Choroid plexus epithelial cell (primary cell): Measurements from ENCODE around the gene INCA1.

Source experiments
- DNase-seq: peaks from one replicate; pipeline ENCODE4 v3.0.0-alpha.2; 2010; ENCODE audit warnings: low read depth
- H3K4me3 ChIP-seq: 2 replicates; pipeline ENCODE4 v1.5.1; 2011; ENCODE audit warnings: low read depth, mild to moderate bottlenecking, control low read depth, low read length, moderate library complexity
- CTCF ChIP-seq: conservative IDR thresholded peaks from 2 replicates; pipeline ENCODE4 v1.5.1; 2011; ENCODE audit warnings: low read depth, mild to moderate bottlenecking, control low read depth, inconsistent platforms, low read length, moderate library complexity

Gene INCA1

GRCh38 chr17:4998027-4998731 is 857 bp upstream of the INCA1 start:
- no peak for TF ChIP-seq CTCF
- H3K4me3 ChIP-seq = peak overlapping the region; percentile 82
- peak; percentile 45 for DNase-seq

GRCh38 chr17:4994081-4994595 is 3.2 kb downstream of the INCA1 start:
- TF ChIP-seq CTCF = no peak
- no peak overlapping the region for H3K4me3 ChIP-seq
- no peak for DNase-seq

- no peak for TF ChIP-seq CTCF
- H3K4me3 ChIP-seq = peak overlapping the region; percentile 87
- DNase-seq = peak; percentile 46
These were observed 9.4 kb downstream of the INCA1 start for GRCh38 chr17:4987767-4988567.

- H3K4me3 ChIP-seq = peak within 1 kb of the TSS; percentile 87
- DNase-seq = peak; percentile 50
These were observed 10.2 kb downstream of the INCA1 start, which contains the start of gene CAMTA2 for GRCh38 chr17:4986951-4987766. Gene CAMTA2, minus strand, starts transcription at chr17:4987675. Its CDS starts 1,453 bp downstream, at chr17:4986222.

GRCh38 chr17:4986403-4986802 is 10.9 kb downstream of the INCA1 start:
- DNase-seq = no peak
- TF ChIP-seq CTCF = no peak
- H3K4me3 ChIP-seq = peak overlapping the region; percentile 87

More at GRCh38 chr17:4986951-4987766, 10.2 kb downstream of the INCA1 start, which contains the start of gene CAMTA2:
- TF ChIP-seq CTCF = peak; percentile 50

GRCh38 chr17:4982305-4982704 is 15.0 kb downstream of the INCA1 start:
- no peak for DNase-seq
- no peak overlapping the region for H3K4me3 ChIP-seq
- TF ChIP-seq CTCF = no peak
